ENCODE results near the gene KRTAP10-9.
A peak's percentile ranks its signal among the peaks of the same experiment; 100 is the strongest.

Gene KRTAP10-9

DNA sequence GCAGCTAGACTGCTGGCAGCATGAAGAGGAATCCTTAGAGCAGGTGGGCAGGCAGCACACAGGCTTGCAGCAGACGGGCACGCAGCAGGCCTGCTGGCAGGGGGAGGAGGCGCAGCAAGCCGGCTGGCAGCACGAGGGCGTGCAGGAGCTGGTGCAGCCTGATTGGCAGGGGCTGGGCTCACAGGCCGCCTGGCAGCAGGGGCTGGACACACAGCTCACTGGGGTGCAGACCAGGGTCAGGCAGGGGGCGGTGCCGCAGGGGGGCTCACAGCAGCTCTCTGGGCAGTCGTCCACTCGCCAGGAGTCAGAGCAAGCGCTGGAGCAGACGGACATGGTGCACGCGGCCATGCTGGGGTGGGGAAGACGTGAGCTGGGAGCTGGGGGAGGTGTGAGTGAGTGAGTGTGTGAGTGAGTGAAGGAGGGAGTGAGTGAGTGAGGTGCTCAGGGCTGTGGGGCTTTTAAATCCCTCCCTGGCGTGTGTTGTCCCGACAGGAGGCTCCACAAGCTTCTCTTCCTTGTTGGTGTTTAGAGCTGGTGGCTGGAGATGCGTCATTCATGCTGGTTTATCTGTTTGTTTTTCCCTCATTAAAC is 46.6 kb upstream of the KRTAP10-9 start, which contains the start of gene KRTAP10-5:
KRTAP10-5 (minus strand) TSS at position 374 of the 591 bp plus-strand sequence; CDS start at position 348, 26 bp downstream.
- TF ChIP-seq NFIC (IDR thresholded peaks at IDR 0.05) (peak; percentile 39; the same call in 1 of the 2 replicates), TCF12 (IDR thresholded peaks at IDR 0.05; ENCODE audit: low read depth) (0 out of 2 replicates have a peak, but pooled peaks have one; percentile 46)

DNA sequence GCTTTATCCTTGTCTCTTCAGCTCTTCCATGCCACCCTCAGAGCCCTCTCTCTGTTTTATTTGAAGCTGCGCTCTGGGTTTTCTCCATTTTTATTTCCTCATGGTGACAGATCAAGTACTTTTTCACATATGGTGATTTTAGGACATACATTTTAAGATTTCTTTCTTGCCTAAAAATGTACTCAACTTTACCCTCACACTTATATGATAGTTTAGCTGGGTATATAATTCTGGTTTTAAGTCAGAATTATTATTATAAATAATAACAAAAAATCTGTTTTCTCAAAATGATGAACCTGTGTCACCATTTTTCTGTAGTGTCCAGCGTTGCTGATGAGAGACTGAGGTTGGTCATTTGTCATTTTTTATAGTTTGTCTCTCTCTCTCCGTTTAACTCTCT is 45.7 kb upstream of the KRTAP10-9 start:
- TF ChIP-seq EP300 (IDR thresholded peaks at IDR 0.05; ENCODE audit: borderline replicate concordance) (no peak), NFIC (IDR thresholded peaks at IDR 0.05) (no peak), TEAD4 (IDR thresholded peaks at IDR 0.05) (no peak), CREB1 (IDR thresholded peaks at IDR 0.05; ENCODE audit: low read depth) (no peak), ZBTB7A (IDR thresholded peaks at IDR 0.05; ENCODE audit: low read depth) (no peak), YY1 (IDR thresholded peaks at IDR 0.05; ENCODE audit: low read depth) (no peak), EGR1 (IDR thresholded peaks at IDR 0.05) (no peak), RAD21 (IDR thresholded peaks at IDR 0.05; ENCODE audit: low read depth) (no peak), FOXM1 (IDR thresholded peaks at IDR 0.05; ENCODE audit: borderline replicate concordance, low read depth) (no peak), TAF1 (IDR thresholded peaks at IDR 0.05; ENCODE audit: low read depth) (no peak), CEBPB (IDR thresholded peaks at IDR 0.05) (no peak), TCF12 (IDR thresholded peaks at IDR 0.05; ENCODE audit: low read depth) (no peak)
- TF ChIP-seq, protein P1, sequence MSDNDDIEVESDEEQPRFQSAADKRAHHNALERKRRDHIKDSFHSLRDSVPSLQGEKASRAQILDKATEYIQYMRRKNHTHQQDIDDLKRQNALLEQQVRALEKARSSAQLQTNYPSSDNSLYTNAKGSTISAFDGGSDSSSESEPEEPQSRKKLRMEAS (IDR thresholded peaks at IDR 0.05) = no peak
- TF ChIP-seq, protein P2, sequence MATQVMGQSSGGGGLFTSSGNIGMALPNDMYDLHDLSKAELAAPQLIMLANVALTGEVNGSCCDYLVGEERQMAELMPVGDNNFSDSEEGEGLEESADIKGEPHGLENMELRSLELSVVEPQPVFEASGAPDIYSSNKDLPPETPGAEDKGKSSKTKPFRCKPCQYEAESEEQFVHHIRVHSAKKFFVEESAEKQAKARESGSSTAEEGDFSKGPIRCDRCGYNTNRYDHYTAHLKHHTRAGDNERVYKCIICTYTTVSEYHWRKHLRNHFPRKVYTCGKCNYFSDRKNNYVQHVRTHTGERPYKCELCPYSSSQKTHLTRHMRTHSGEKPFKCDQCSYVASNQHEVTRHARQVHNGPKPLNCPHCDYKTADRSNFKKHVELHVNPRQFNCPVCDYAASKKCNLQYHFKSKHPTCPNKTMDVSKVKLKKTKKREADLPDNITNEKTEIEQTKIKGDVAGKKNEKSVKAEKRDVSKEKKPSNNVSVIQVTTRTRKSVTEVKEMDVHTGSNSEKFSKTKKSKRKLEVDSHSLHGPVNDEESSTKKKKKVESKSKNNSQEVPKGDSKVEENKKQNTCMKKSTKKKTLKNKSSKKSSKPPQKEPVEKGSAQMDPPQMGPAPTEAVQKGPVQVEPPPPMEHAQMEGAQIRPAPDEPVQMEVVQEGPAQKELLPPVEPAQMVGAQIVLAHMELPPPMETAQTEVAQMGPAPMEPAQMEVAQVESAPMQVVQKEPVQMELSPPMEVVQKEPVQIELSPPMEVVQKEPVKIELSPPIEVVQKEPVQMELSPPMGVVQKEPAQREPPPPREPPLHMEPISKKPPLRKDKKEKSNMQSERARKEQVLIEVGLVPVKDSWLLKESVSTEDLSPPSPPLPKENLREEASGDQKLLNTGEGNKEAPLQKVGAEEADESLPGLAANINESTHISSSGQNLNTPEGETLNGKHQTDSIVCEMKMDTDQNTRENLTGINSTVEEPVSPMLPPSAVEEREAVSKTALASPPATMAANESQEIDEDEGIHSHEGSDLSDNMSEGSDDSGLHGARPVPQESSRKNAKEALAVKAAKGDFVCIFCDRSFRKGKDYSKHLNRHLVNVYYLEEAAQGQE (IDR thresholded peaks at IDR 0.05; ENCODE audit: low read depth) = no peak
- TF ChIP-seq, protein P3, sequence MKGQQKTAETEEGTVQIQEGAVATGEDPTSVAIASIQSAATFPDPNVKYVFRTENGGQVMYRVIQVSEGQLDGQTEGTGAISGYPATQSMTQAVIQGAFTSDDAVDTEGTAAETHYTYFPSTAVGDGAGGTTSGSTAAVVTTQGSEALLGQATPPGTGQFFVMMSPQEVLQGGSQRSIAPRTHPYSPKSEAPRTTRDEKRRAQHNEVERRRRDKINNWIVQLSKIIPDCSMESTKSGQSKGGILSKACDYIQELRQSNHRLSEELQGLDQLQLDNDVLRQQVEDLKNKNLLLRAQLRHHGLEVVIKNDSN (IDR thresholded peaks at IDR 0.05) = no peak

DNA sequence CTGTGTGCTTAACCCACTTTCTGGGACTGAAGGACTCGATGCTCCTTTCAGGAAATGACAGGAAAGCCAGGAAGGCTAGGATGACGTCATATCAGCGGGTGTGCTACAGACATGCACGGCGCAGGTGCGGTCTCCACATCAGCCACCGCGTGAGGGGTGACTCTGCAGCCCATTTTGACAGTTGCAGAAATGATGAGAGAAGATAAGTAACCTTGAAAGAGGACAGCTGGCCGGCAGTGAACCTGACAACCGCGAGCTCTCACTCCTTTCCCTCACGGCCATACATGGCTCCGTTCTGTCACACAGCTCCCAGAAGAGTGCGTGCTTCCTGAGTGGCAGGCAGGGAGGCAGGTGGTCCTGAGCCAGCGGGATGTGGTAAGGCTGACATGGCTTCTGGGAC is 44.8 kb upstream of the KRTAP10-9 start:
- no peak for TF ChIP-seq ZBTB7A (IDR thresholded peaks at IDR 0.05; ENCODE audit: low read depth)
- TF ChIP-seq EGR1 (IDR thresholded peaks at IDR 0.05) = no peak
- no peak for TF ChIP-seq EP300 (IDR thresholded peaks at IDR 0.05; ENCODE audit: borderline replicate concordance)

DNA sequence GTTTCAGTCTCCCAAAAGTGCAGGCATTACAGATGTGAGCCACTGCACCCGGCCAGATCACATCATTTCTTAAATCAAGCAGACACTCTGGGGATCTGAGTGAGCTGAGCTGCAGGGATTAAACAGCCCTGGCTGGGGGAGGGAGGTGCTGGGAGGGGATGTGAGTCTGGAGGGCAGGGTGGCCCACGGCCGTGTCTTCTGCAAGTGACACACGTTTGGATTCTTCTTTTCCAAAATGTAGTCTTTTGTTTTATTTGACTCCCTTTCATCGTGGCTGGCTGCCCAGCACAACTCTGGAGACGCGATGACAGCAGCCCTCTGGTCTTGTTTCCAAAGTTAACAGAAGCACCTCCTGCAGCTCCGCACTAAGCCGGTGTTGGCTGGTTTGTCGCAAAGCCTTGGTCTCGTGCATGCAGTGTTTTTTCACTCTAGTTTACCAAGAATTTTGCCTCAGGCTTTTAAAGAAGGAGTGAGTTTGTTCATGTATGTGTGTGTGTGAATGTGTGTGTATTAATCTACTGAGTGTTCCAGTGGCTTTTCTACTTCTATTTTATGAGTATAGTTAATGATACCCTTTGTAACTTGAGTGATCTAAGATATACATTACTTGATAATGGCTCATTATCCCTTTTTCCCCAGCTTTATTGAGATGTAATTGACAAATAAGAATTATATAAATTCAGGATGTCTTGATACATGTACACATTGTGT is 43.6 kb upstream of the KRTAP10-9 start:
- TF ChIP-seq FOXM1 (IDR thresholded peaks at IDR 0.05; ENCODE audit: borderline replicate concordance, low read depth) (no peak), ZBTB7A (IDR thresholded peaks at IDR 0.05; ENCODE audit: low read depth) (no peak), TAF1 (IDR thresholded peaks at IDR 0.05; ENCODE audit: low read depth) (no peak), CEBPB (IDR thresholded peaks at IDR 0.05) (no peak), EGR1 (IDR thresholded peaks at IDR 0.05) (no peak), TCF12 (IDR thresholded peaks at IDR 0.05; ENCODE audit: low read depth) (no peak), CREB1 (IDR thresholded peaks at IDR 0.05; ENCODE audit: low read depth) (no peak), RAD21 (IDR thresholded peaks at IDR 0.05; ENCODE audit: low read depth) (no peak), TEAD4 (IDR thresholded peaks at IDR 0.05) (no peak), EP300 (IDR thresholded peaks at IDR 0.05; ENCODE audit: borderline replicate concordance) (no peak), NFIC (IDR thresholded peaks at IDR 0.05) (no peak)
- TF ChIP-seq, protein P1 (IDR thresholded peaks at IDR 0.05) = no peak
- TF ChIP-seq, protein P3 (IDR thresholded peaks at IDR 0.05) = no peak

DNA sequence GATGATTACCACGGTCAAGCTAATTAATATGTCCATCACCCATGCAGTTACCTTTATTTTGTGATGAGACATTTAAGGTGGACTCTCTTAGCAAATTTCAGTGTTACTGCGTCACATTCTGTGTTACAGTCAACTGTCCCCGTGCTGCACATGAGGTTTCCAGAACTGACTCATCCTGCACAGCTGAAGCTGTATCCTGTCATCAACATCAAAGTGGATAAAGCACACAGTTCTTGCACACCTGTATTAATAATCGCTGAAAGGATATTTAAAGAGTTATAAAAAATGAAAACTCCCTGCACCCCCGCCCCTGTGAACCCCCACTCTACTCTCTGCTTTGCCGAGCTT is 43.1 kb upstream of the KRTAP10-9 start:
- TF ChIP-seq EP300 (IDR thresholded peaks at IDR 0.05; ENCODE audit: borderline replicate concordance) = no peak

DNA sequence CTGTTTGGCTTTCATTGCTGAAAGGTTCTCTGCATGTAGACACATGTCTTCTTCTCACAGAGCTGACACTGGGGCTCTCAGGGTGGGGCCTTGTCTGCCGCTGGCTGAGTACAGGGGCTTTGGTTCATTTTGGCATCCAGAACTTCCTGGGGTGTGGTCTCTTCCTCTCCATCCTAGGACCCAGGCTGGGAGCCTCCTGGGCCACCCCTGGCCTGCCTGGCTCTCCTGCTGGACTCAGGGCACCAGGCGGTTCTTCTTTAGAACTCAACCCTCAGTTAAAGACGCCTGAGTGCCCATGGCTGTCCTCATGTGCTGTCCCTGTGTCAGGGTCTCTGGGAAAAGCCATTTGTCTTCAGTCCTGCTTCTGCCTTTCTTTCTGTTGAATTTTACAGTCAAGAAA is 41.0 kb upstream of the KRTAP10-9 start:
- TF ChIP-seq RAD21 (IDR thresholded peaks at IDR 0.05; ENCODE audit: low read depth) = no peak
- TF ChIP-seq TAF1 (IDR thresholded peaks at IDR 0.05; ENCODE audit: low read depth) = no peak
- no peak for TF ChIP-seq TEAD4 (IDR thresholded peaks at IDR 0.05)
- no peak for TF ChIP-seq NFIC (IDR thresholded peaks at IDR 0.05)
- TF ChIP-seq CREB1 (IDR thresholded peaks at IDR 0.05; ENCODE audit: low read depth) = no peak
- TF ChIP-seq, protein P2 (IDR thresholded peaks at IDR 0.05; ENCODE audit: low read depth) = no peak
- no peak for TF ChIP-seq YY1 (IDR thresholded peaks at IDR 0.05; ENCODE audit: low read depth)
- TF ChIP-seq CEBPB (IDR thresholded peaks at IDR 0.05) = no peak
- TF ChIP-seq, protein P1 (IDR thresholded peaks at IDR 0.05) = no peak
- no peak for TF ChIP-seq FOXM1 (IDR thresholded peaks at IDR 0.05; ENCODE audit: borderline replicate concordance, low read depth)
- TF ChIP-seq EP300 (IDR thresholded peaks at IDR 0.05; ENCODE audit: borderline replicate concordance) = no peak
- TF ChIP-seq, protein P3 (IDR thresholded peaks at IDR 0.05) = no peak
- TF ChIP-seq EGR1 (IDR thresholded peaks at IDR 0.05) = no peak
